Left forelimb (tissue), 1 donor: ENCODE measurements around the gene MEGF9.

Experiments
- DNase-seq: peaks from one replicate; pipeline ENCODE4 v3.0.0-alpha.2; 2018; ENCODE audit warnings: low spot score

The MEGF9 gene

GRCh38 chr9:120730654-120731514, 16.6 kb upstream of the MEGF9 start:
- no peak for DNase-seq

- no peak for DNase-seq
These were observed 15.5 kb upstream of the MEGF9 start for GRCh38 chr9:120729791-120730241.

DNA sequence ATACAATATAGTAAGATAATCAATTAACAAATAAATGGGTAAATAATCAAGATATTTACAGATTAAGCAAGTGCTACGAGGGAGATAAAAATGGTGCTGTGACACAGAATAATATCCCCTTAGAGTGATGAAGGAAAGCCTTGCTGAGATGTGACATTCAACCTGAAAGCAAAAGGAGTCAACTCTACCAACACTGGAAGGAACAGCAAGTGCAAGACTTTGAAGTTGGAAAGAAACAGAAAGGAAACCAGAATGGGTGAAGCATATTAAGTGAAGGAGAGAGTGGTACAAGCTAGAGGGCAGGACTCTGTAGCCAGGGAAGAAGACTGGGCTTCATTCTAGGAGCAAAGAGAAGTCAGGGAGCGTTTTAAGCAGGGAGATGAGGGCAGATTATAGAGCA, 12.2 kb upstream of the MEGF9 start:
- DNase-seq: no peak

DNA sequence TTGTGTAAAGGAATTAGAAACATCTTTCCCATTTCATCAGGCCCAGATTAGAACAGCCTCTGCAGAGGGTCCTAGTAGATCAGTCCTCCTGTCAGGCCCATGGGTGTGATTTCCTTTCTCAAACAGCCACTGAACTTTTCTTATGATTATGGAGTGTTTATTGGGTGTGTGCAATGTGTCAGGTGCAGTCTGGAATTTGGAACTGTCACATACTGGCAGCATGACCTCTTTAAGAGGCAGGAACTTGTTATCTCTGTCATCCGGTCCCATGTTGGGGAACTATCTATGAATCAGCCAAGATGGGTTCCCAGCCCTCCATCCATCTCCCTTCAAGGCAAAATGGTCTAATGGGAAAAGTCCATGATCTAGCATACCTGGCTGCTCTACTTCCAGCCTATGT, 11.6 kb upstream of the MEGF9 start:
- no peak for DNase-seq

GRCh38 chr9:120724757-120725400, 10.6 kb upstream of the MEGF9 start:
- DNase-seq: no peak

DNA sequence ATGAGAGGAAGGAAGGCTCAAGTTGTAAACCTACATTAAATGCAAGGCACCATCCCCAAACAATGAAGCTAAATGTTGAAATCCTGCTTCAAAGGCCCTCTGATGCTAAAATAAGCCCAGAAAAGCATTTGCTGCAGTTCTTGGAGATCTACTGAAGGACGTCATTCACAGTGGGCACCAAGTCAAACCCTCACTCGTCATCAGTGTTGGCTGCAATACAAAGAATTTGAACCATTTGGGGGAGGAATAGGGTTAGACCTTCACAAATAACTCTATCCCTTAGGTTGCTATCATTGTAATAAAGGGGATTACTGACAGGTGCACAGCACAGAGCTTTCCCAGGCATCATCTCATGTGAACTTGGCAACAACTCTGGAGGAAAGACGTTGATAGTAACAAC, 9.3 kb upstream of the MEGF9 start:
- no peak for DNase-seq

GRCh38 chr9:120720404-120720803, 6.1 kb upstream of the MEGF9 start:
- DNase-seq: no peak

DNA sequence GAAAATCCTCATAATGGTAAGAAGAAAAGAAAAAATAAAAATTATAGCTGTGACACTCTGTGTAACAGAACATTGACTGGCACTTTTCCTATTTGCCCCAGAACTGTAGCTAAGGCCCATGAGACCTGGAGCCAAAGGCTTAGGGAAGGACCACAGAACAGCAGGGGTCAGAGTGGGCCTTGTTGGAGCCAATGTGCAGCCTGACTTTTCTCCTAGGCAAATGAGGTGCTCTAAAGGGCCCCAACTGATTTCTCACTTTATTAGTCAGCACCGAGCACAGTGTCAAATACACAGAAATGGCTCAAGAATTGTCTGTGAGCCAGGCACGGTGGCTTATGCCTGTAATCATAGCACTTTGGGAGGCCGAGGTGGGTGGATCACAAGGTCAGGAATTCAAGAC, 4.0 kb upstream of the MEGF9 start:
- no peak for DNase-seq

GRCh38 chr9:120717176-120717575, 2.9 kb upstream of the MEGF9 start:
- DNase-seq: no peak

DNA sequence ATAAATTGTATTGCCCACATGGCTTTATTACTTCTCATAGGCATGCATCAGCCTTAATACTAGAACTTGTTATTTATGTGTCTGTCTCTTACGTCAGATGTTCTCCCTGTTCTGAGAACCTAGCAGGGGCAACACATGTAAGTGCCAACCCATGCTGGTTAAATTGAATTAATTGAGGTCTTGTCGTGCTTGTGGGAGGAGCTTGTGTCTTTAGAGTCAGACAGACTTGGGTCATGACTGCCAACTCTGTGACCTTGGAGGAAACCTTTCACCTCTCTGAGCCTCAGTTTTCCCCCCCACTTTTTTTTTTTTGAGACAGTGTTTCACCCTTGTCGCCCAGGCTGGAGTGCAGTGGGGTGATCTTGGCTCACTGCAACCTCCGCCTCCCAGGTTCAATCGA, 2.2 kb upstream of the MEGF9 start:
- DNase-seq: no peak

GRCh38 chr9:120715389-120715924, 1.2 kb upstream of the MEGF9 start:
- DNase-seq: no peak

GRCh38 chr9:120714846-120715388, 647 bp upstream of the MEGF9 start:
- no peak for DNase-seq

DNA sequence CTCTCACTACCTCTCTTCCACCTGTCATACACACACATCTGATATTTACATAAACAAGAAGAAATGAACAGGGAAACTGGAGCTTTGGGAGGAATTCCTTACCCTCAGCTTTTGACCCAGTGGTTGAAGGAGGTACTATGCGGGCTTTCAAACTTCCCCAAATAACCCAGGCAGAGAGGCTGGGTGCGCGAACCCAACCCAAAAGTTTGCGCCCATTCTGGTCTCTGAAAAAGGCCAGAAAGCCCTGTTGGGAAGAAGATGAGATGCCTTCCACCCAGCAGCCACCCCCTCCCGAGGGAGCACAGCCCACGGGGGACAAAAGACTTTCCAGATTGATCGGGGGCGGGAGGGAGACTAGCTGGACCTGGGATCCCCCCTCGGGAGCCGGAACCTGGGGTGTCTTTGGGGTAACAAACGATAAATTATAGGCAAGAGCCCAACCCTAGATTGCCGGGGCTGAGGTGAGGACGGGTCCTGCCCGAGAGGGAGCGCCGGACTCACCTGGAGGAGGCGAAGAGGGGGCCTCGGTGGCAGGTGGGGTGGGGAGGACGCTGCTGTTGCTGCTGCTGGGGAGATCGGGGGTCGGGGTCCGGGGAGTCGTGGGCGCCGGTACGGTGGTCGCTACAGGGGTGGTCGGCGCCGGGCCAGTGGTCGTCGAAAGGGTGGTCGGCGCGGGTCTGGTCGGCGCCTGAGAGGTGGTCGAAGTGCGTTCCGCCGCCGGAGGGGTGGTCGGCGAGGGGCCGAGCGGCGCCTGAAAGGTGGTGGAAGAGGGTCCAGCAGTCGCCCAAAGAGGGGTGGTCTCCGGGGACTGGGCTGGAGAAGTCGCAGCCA, 798 bp downstream of the MEGF9 start:
- no peak for DNase-seq

DNA sequence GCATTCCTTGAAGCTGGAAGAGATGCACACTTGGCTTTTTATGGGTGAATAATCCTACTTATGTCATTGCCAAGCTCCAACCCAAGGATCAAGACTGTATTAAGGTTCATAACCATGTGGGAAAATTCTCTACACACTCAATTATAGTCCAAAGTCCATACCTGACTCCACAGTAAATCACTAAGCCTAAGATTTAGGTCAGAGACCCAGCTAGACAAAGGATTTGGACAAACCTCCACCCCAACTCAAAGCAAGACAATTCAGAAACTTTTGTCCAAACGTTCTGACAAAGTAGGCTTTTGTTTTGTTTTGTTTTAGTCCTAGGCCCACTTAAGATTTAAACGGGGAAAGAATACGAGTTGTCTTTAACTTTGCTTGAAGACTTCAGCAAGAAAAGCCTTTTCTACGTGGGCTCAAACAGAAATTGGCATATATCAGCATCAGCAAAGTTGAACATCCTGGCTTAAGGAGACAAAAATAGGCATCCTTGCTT, 1.7 kb downstream of the MEGF9 start:
- DNase-seq: no peak

DNA sequence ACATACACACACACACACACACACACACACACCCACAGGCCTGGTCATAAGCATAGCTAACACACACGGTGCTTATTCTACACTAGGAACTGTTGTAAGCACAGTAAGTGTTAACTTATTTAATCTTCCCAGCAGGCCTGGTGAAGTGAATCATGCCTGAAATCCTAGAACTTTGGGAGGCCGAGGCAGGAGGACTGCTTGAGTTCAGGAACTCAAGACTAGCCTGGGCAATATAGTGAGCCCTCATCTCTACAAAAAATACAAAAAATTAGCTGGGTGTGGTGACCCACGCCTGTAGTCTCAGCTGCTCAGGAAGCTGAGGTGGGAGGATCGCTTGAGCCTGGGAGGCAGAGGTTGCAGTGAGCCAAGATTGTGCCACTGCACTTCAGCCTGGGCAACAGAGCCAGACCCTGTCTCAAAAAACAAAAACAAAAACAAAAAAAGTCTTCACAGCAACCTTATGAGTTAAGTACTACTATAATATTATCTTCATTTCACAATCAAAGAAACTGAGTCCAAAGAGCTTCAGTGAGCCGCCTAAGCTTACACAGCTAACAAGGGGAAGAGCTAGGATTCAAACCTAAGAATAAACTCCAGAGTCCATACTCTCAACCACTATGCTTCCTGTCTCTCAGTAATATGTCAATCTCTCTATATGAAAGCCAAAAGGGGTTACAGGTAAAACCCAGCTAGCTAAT, 2.3 kb downstream of the MEGF9 start:
- DNase-seq: no peak

GRCh38 chr9:120711354-120711753, 2.9 kb downstream of the MEGF9 start:
- no peak for DNase-seq

DNA sequence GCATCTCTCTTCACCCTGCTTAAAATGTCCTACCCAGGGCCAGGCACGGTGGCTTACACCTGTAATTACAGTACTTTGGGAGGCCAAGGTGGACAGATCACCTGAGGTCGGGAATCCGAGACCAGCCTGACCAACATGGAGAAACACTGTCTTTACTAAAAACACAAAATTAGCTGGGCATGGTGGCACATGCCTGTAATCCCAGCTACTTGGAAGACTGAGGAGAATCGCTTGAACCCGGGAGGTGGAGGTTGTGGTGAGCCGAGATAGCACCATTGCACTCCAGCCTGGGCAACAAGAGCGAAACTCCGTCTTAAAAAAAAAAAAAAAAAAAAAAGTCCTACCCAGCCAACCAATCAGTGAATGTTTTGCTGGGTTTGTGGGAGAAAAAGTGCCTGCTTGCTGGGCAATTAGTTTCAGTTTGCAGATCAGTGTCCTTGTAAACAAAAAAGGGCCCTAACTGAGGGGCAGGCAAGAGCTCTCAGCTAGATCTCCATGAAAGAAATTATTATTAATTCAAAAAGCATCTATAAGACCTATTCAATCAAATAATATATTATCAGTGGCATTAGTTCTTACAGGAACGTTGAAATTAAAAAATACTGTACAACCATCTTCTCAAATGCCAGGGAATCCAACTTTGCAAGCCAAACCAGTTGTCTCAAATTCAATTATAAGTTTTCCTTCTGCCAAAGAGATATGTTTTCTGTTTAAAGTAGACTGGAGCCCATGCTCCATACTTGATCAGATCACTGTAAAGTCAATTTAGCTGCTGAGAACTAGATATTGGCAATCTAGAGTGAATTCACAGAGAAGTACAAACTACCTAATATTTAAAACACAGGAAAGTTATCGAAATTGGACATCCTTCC, 3.9 kb downstream of the MEGF9 start:
- DNase-seq: no peak

DNA sequence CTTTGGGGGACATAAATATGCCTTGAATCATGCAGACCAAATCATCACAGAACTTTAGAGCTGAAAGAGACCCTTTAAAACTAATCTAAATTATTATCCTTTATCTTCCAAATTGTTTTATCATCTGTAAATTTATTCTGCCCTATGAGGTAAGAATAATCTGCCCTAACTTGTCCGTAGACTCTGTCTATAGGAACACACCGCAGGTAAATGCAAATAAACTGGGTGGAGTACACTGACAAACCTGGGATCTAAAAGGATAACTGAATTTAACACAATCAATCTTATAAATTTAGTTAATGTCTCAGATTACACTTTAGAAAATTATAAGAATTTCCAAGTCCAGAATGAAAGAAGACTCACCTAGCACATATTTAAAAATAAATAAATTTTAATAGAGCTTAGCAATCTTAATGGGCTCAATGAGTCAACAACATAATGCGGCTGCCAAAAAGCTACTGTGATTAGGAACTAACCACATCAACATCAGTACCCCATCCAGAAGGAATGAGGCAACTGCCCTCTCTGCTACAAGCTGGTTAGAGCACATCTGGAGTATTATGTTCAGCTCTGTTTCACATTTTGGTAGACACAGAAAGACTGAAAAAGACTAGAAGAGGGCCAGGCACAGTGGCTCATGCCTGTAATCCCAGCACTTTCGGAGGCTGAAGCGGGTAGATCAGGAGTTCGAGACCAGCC, 5.6 kb downstream of the MEGF9 start:
- DNase-seq: no peak

DNA sequence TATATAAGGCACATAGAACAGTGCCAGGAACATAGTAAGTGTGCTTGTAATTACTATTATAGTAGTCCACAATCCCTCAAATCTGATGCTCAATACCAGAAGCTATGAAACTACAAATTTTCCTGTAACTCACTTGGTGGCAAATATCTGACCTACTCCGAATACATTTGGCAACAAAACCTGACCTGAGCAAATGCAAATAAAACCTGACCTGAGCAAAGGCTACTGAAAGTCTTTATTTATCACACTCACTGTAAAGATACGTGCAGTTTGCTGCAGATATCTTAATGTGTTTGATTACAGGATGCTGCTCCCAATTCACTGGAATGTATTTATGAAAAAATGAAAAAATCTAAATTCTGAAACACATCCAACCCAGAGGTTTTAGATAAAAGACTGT, 7.1 kb downstream of the MEGF9 start:
- DNase-seq: no peak

GRCh38 chr9:120705174-120705573, 9.1 kb downstream of the MEGF9 start:
- no peak for DNase-seq
